ENCODE results near the gene ASB5.

DNA sequence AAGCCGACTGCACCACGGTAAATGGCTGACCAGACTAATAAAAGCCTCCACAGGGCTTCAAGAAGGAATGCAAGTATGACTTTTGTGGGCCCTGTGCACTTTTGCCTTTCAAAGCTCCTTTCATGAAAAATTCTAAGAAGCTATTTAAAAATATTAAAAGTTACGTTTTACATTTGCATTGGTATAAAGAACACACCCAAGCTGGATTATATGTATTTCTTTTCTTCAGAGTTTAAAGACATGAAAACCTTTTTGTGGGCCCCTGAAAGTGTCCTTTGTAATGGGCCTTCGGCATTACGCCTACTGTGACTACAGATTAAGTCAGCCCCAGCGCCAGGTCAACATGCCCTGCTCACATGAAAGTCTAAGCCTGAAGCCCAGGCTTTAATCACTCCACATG is 20.5 kb upstream of the ASB5 start:
- TF ChIP-seq, protein P1, sequence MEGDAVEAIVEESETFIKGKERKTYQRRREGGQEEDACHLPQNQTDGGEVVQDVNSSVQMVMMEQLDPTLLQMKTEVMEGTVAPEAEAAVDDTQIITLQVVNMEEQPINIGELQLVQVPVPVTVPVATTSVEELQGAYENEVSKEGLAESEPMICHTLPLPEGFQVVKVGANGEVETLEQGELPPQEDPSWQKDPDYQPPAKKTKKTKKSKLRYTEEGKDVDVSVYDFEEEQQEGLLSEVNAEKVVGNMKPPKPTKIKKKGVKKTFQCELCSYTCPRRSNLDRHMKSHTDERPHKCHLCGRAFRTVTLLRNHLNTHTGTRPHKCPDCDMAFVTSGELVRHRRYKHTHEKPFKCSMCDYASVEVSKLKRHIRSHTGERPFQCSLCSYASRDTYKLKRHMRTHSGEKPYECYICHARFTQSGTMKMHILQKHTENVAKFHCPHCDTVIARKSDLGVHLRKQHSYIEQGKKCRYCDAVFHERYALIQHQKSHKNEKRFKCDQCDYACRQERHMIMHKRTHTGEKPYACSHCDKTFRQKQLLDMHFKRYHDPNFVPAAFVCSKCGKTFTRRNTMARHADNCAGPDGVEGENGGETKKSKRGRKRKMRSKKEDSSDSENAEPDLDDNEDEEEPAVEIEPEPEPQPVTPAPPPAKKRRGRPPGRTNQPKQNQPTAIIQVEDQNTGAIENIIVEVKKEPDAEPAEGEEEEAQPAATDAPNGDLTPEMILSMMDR (IDR thresholded peaks at IDR 0.05), result no peak
- TF ChIP-seq EZH2 (IDR thresholded peaks at IDR 0.05), result no peak
